SK-N-SH (cell line): ENCODE data around the gene MACROD2. TPM values are rescaled to one million over a fixed set of nuclear protein-coding genes. Genes with fewer than 3 reads are reported as not detected.

ENCODE experiments used
- CTCF ChIA-PET: fragments of 300-600, 350-600 bp; formaldehyde crosslinking; extraction: SDS; loops from one replicate; lab custom pipeline; 2021; lab: Yijun Ruan, JAX
- POLR2A ChIA-PET: fragments of 350-600 bp; sonication (Branson Sonifier 250); formaldehyde crosslinking; extraction: SDS; loops from one replicate; lab custom pipeline; 2020; ENCODE audit warnings: antibody characterized with exemption, inconsistent platforms; lab: Yijun Ruan, JAX
- DNase-seq: peaks from one replicate; pipeline ENCODE4 v3.0.0; 2012
- H2AFZ ChIP-seq: fragments of 200-600 bp; sonication (generic); 2 replicates; pipeline ENCODE4 v1.8.1; 2016; ENCODE audit warnings: antibody characterized with exemption, mild to moderate bottlenecking, low read depth
- H3F3A ChIP-seq: fragments of 200-600 bp; sonication (generic); replicated peaks from 2 replicates; pipeline ENCODE3; 2016; ENCODE audit warnings: antibody characterized with exemption, mild to moderate bottlenecking; ENCODE audit not compliant: insufficient read depth
- H3K27ac ChIP-seq, 2 experiments: fragments of 200-500 bp in 1 of 2; fragments of 200-600 bp in 1 of 2; sonication (Bioruptor generic) in 1 of 2; sonication (generic), shearing (Covaris generic) in 1 of 2; 2 replicates each; pipeline versions ENCODE4 v1.5.1 to v1.6.1; 2014 to 2016; ENCODE audit warnings: low read depth in 2 of 2, inconsistent platforms in 1 of 2, low read length in 1 of 2, mild to moderate bottlenecking in 1 of 2, mixed read lengths in 1 of 2
- H3K27me3 ChIP-seq: fragments of 200-600 bp; sonication (generic), shearing (Covaris generic); 2 replicates; pipeline ENCODE4 v1.6.1; 2016; ENCODE audit warnings: mixed run types; ENCODE audit not compliant: insufficient read depth
- H3K36me3 ChIP-seq, 2 experiments: fragments of 200-500 bp in 1 of 2; fragments of 200-600 bp in 1 of 2; sonication (Bioruptor generic) in 1 of 2; sonication (generic) in 1 of 2; replicated peaks in 1 of 2; 2 replicates each; pipeline versions ENCODE3 to v1.5.1; 2014 to 2016; ENCODE audit warnings: low read length in 1 of 2, mild to moderate bottlenecking in 1 of 2; ENCODE audit not compliant: insufficient read depth in 2 of 2, control insufficient read depth in 1 of 2
- H3K4me1 ChIP-seq, 2 experiments: fragments of 200-500 bp in 1 of 2; fragments of 200-600 bp in 1 of 2; sonication (Bioruptor generic) in 1 of 2; sonication (generic), shearing (Covaris generic) in 1 of 2; 2 replicates each; pipeline versions ENCODE4 v1.5.1 to v1.6.1; 2014 to 2016; ENCODE audit warnings: low read depth in 1 of 2, low read length in 1 of 2, mixed run types in 1 of 2; ENCODE audit not compliant: insufficient read depth in 2 of 2, control insufficient read depth in 1 of 2
- H3K4me2 ChIP-seq: fragments of 200-600 bp; sonication (generic), shearing (Covaris generic); 2 replicates; pipeline ENCODE4 v1.6.1; 2017; ENCODE audit warnings: mixed run types
- H3K4me3 ChIP-seq, 2 experiments: fragments of 200-500 bp in 1 of 2; fragments of 200-600 bp in 1 of 2; sonication (Bioruptor generic) in 1 of 2; sonication (generic), shearing (Covaris generic) in 1 of 2; 2 replicates each; pipeline versions ENCODE4 v1.5.1 to v1.8.1; 2014 to 2016; ENCODE audit warnings: low read depth in 2 of 2, inconsistent platforms in 1 of 2, low read length in 1 of 2, mild to moderate bottlenecking in 1 of 2, mixed read lengths in 1 of 2, moderate library complexity in 1 of 2
- H3K79me2 ChIP-seq: fragments of 200-600 bp; sonication (generic); 2 replicates; pipeline ENCODE4 v1.8.1; 2017; ENCODE audit warnings: mild to moderate bottlenecking; ENCODE audit not compliant: insufficient read depth
- H3K9ac ChIP-seq: fragments of 200-600 bp; sonication (generic); 2 replicates; pipeline ENCODE4 v1.6.1; 2017; ENCODE audit warnings: mixed run types
- H3K9me2 ChIP-seq: fragments of 200-600 bp; sonication (generic); 2 replicates; pipeline ENCODE4 v1.6.1; 2017; ENCODE audit warnings: mixed run types
- H3K9me3 ChIP-seq: fragments of 200-600 bp; sonication (generic); 2 replicates; pipeline ENCODE4 v1.6.1; 2017; ENCODE audit warnings: mixed run types, mild to moderate bottlenecking, moderate library complexity
- H4K20me1 ChIP-seq: fragments of 200-600 bp; sonication (generic); 2 replicates; pipeline ENCODE4 v1.6.1; 2017; ENCODE audit warnings: mild to moderate bottlenecking, mixed run types; ENCODE audit not compliant: insufficient read depth
- EP300 ChIP-seq, 2 experiments: IDR thresholded peaks; 2 replicates each; pipeline versions ENCODE4 v1.4.0 to v1.6.1; 2012; ENCODE audit warnings: borderline replicate concordance in 1 of 2, low read depth in 1 of 2, low read length in 1 of 2
- FOSL2 ChIP-seq: IDR thresholded peaks from 2 replicates; pipeline ENCODE4 v1.4.0; 2012; ENCODE audit warnings: low read depth, mild to moderate bottlenecking, moderate library complexity, borderline replicate concordance
- JUND ChIP-seq: IDR thresholded peaks from 2 replicates; pipeline ENCODE4 v1.4.0; 2012
- MEF2A ChIP-seq: IDR thresholded peaks from 2 replicates; pipeline ENCODE4 v1.4.0; 2012; ENCODE audit warnings: low read depth, borderline replicate concordance
- RAD21 ChIP-seq: IDR thresholded peaks from 2 replicates; pipeline ENCODE4 v1.6.1; 2012; ENCODE audit warnings: mild to moderate bottlenecking, low read length
- RCOR1 ChIP-seq: fragments of 150-350 bp; IDR thresholded peaks from 2 replicates; pipeline ENCODE4 v1.6.1; 2017; ENCODE audit warnings: antibody characterized with exemption, low read length
- RXRA ChIP-seq: IDR thresholded peaks from 2 replicates; pipeline ENCODE4 v1.4.0; 2012; ENCODE audit warnings: low read depth, mild to moderate bottlenecking, borderline replicate concordance
- TCF12 ChIP-seq: IDR thresholded peaks from 2 replicates; pipeline ENCODE4 v1.4.0; 2012
- TEAD4 ChIP-seq: IDR thresholded peaks from 2 replicates; pipeline ENCODE4 v1.4.0; 2012; ENCODE audit warnings: mild to moderate bottlenecking, borderline replicate concordance; ENCODE audit not compliant: insufficient read depth
- YY1 ChIP-seq: IDR thresholded peaks from 2 replicates; pipeline ENCODE4 v1.4.0; 2012; ENCODE audit warnings: low read depth, mild to moderate bottlenecking
- ZBTB33 ChIP-seq: IDR thresholded peaks from 2 replicates; pipeline ENCODE4 v1.4.0; 2012; ENCODE audit warnings: low read depth, borderline replicate concordance
- WGBS: methylation state at CpG from one replicate; pipeline ENCODE4 v1.1.6; 2017; ENCODE audit warnings: low lambda C conversion rate; 5-methylcytosine and 5-hydroxymethylcytosine counted together
- polyA plus RNA-seq, 3 experiments: library from polyadenylated mRNA; depleted of rRNA; stranded (reverse); fragments of >200 nt; gene quantifications; 2 replicates each; pipeline ENCODE4 v1.2.3, GENCODE V29; 2012
- TF ChIP-seq, protein P1 (sequence below): IDR thresholded peaks from 2 replicates; pipeline ENCODE4; 2012
- TF ChIP-seq, protein P2 (sequence below): IDR thresholded peaks from 2 replicates; pipeline ENCODE4 v1.6.1; 2012; ENCODE audit warnings: mild to moderate bottlenecking, low read depth, low read length, moderate library complexity
- TF ChIP-seq, protein P3 (sequence below): IDR thresholded peaks from 2 replicates; pipeline ENCODE4 v1.4.0; 2012; ENCODE audit warnings: low read depth

The MACROD2 gene
- polyA plus RNA-seq, 1 of the 3 experiments (the other 2 are of a cell fraction) = 0.33 TPM

- TF ChIP-seq, protein P1, sequence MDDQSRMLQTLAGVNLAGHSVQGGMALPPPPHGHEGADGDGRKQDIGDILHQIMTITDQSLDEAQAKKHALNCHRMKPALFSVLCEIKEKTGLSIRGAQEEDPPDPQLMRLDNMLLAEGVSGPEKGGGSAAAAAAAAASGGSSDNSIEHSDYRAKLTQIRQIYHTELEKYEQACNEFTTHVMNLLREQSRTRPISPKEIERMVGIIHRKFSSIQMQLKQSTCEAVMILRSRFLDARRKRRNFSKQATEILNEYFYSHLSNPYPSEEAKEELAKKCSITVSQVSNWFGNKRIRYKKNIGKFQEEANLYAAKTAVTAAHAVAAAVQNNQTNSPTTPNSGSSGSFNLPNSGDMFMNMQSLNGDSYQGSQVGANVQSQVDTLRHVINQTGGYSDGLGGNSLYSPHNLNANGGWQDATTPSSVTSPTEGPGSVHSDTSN = no peak
- TF ChIP-seq YY1 (no peak), RAD21 (no peak), RCOR1 (no peak), RXRA (no peak), MEF2A (no peak), TCF12 (no peak), FOSL2 (no peak), EP300 (IDR thresholded peaks at IDR 0.05; ENCODE audit: borderline replicate concordance in 1 of 2, low read depth in 1 of 2, low read length in 1 of 2) (no peak)
- TF ChIP-seq, protein P2, sequence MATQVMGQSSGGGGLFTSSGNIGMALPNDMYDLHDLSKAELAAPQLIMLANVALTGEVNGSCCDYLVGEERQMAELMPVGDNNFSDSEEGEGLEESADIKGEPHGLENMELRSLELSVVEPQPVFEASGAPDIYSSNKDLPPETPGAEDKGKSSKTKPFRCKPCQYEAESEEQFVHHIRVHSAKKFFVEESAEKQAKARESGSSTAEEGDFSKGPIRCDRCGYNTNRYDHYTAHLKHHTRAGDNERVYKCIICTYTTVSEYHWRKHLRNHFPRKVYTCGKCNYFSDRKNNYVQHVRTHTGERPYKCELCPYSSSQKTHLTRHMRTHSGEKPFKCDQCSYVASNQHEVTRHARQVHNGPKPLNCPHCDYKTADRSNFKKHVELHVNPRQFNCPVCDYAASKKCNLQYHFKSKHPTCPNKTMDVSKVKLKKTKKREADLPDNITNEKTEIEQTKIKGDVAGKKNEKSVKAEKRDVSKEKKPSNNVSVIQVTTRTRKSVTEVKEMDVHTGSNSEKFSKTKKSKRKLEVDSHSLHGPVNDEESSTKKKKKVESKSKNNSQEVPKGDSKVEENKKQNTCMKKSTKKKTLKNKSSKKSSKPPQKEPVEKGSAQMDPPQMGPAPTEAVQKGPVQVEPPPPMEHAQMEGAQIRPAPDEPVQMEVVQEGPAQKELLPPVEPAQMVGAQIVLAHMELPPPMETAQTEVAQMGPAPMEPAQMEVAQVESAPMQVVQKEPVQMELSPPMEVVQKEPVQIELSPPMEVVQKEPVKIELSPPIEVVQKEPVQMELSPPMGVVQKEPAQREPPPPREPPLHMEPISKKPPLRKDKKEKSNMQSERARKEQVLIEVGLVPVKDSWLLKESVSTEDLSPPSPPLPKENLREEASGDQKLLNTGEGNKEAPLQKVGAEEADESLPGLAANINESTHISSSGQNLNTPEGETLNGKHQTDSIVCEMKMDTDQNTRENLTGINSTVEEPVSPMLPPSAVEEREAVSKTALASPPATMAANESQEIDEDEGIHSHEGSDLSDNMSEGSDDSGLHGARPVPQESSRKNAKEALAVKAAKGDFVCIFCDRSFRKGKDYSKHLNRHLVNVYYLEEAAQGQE = no peak
- TF ChIP-seq, protein P3, sequence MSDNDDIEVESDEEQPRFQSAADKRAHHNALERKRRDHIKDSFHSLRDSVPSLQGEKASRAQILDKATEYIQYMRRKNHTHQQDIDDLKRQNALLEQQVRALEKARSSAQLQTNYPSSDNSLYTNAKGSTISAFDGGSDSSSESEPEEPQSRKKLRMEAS = no peak
Measured at GRCh38 chr20:15257569-15257870, 1262.2 kb downstream of the MACROD2 start (continued).

DNA sequence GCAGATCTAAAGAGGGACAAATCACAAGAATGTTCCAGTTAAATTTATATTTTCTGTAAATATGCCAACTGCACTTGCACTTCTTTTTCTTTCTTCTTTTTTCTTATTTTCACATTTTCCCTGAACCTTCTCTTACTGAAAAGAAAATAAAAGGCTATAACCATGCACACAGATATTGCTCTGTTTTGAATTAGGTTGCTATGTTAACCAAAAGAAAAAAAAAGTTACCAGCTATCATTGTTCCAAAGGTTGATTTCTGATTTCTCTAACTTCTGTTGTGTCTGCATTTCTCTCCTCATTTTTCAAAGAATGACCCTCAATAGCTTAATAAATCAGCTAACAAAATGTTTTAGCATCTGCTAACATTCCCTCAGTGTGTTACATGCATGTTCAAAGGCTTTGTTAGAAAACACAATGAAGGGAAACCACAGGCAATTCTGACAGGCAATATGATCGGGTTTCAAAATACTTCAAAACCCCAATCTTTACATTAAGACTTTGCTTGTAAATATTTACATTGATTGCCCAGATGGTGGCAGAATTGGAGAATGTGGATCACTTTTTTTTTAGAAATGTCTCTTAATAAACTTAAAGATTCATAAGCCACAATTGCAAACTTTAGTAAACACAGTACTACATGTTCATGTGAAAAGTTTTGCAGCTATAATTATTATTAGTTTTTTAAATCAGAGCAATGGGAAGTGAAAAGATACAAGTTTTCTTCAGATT, 1270.4 kb downstream of the MACROD2 start:
- no peak for DNase-seq
- Histone ChIP-seq H3F3A (no peaks in the 10 kb centered on the region), H3K4me1 (peaks cover 0 to 5% of the 10 kb centered on the region in 2 experiments; a peak in 1 of 4 replicates), H3K27me3 (no peaks in the 10 kb centered on the region), H3K9ac (no peak overlapping the region), H3K79me2 (no peaks in the 10 kb centered on the region), H3K27ac (no peak overlapping the region), H3K36me3 (no peaks in the 10 kb centered on the region), H2AFZ (no peak overlapping the region), H3K9me3 (no peaks in the 10 kb centered on the region), H3K4me3 (no peak overlapping the region), H3K4me2 (no peak overlapping the region), H4K20me1 (no peaks in the 10 kb centered on the region), H3K9me2 (no peaks in the 10 kb centered on the region)
- POLR2A ChIA-PET = no interaction called here
- WGBS = 84% methylated on average over 1 of the region's 1 CpG
- CTCF ChIA-PET = no interaction called here
- no peak for TF ChIP-seq RCOR1
- no peak for TF ChIP-seq TEAD4
- no peak for TF ChIP-seq JUND
- TF ChIP-seq RXRA = no peak
- TF ChIP-seq ZBTB33 = no peak
